ENCODE data around the gene CCL25.

CCL25 gene

DNA sequence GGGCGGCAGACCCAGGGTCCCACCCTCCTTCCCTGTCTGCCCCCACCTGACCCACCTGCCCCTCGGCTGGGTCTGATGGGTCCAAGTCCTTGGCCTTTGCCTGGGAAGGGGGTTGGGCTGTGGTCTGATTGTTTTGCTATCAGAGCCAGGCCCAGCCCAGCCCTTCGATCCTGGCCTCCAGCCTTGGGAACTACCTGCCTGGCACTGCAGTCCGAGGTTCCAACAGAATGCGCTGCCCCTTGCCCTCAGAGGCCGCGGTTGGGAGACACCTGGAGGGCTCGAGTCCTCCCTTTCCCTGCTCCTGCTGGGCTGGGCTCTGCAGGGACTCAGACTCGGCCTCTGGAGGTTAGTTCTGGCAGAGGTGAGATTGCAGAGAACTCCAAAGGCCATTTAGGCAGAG lies 1.6 kb downstream of the CCL25 start:
- no peaks in the 10 kb centered on the region for H3K4me1 ChIP-seq (ENCODE audit: control insufficient read depth, insufficient read depth, low read length)
- H3K27ac ChIP-seq (ENCODE audit: low read depth, low read length) = no peak overlapping the region
- H3K36me3 ChIP-seq (ENCODE audit: control insufficient read depth, insufficient read depth, low read length) = no peaks in the 10 kb centered on the region
- no peaks in the 10 kb centered on the region for H3K27me3 ChIP-seq (ENCODE audit: control insufficient read depth, insufficient read depth, low read length)
- H3K9ac ChIP-seq (ENCODE audit: low read length) = no peak overlapping the region
- no peak overlapping the region for H3K4me3 ChIP-seq (ENCODE audit: low read length)

- H3K4me3 ChIP-seq (ENCODE audit: low read length) = no peak overlapping the region
- no peaks in the 10 kb centered on the region for H3K36me3 ChIP-seq (ENCODE audit: control insufficient read depth, insufficient read depth, low read length)
- no peaks in the 10 kb centered on the region for H3K27me3 ChIP-seq (ENCODE audit: control insufficient read depth, insufficient read depth, low read length)
- no peak overlapping the region for H3K27ac ChIP-seq (ENCODE audit: low read depth, low read length)
- no peak overlapping the region for H3K9ac ChIP-seq (ENCODE audit: low read length)
- no peaks in the 10 kb centered on the region for H3K4me1 ChIP-seq (ENCODE audit: control insufficient read depth, insufficient read depth, low read length)
These were observed 4.0 kb downstream of the CCL25 start for GRCh38 chr19:8056533-8056932.

DNA sequence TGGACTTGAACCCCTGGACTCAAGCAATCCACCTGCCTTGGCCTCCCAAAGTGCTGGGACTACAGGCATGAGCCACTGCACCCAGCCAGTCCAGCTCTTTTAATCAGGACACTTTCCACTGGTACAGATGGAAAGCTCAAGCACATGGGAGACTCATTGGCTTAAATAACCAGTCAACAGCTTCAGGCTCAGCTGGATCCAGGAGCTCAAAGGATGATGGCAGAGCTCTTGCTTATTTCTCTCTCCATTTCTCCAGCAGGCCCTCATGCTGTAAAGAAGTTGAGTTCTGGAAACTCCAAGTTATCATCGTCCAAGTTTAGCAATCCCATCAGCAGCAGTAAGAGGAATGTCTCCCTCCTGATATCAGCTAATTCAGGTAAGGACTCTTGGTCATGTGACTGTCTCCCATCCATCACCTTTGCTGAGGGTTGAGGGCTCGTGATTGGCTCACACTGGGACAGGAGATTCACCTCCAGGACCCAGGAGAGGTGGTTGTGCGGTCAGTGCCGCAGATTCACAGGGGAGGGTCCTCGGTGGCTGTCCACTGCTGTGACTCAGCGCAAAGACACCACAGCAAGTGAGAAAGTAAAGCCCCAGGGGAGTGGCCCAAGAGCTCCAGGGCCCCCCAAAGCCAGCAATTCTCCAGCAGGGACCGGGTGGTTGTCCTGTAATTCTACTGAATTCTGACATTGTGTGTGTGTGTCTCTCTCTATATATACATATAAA lies 5.1 kb downstream of the CCL25 start:
- Histone ChIP-seq H3K27ac (ENCODE audit: low read depth, low read length) (no peak overlapping the region), H3K9ac (ENCODE audit: low read length) (no peak overlapping the region), H3K27me3 (ENCODE audit: control insufficient read depth, insufficient read depth, low read length) (no peaks in the 10 kb centered on the region), H3K4me1 (ENCODE audit: control insufficient read depth, insufficient read depth, low read length) (no peaks in the 10 kb centered on the region), H3K4me3 (ENCODE audit: low read length) (no peak overlapping the region), H3K36me3 (ENCODE audit: control insufficient read depth, insufficient read depth, low read length) (no peaks in the 10 kb centered on the region)

DNA sequence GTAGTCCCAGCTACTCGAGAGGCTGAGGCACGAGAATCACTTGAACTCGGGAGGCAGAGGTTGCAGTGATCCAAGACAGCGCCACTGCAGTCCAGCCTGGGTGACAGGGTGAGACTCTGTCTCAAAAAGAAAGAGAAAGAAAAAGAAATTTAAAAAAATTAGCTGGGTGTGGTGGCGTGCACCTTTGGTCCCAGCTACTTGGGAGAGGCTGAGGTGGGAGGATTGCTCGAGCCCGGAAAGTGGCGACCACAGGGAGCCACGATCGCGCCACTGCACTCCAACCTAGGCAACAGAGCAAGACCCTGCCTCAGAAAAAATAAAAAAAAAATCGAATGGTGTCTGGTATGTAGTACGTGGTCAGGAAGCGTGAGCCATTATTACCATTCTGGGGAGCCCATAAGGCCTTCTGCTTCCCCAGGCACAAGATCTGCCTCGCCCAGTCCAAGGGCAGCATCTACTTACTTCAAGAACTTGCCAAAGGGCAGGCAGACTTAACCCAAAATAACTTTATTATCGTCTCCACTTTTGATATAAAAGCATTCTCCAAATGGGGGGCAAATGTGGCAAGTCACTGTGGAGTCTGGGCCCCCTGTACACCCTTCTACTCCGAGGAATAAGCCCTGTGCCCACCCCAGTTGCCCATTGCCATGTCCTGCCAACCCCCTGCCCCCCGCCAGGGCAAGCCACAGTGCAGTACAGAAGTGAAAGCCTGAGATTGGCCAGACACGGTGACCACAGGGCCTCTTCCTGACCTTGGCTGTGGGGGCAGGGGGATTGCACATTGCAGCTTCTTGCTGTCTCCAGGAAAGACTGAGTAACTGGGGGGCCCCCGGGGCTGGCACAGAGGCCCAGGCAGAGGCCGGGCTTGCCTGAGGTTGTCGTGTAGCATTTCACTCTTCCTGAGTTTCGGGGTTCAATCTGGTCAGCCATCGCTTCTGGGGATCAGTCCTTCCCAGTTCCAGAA lies 12.6 kb downstream of the CCL25 start:
- no peaks in the 10 kb centered on the region for H3K4me1 ChIP-seq (ENCODE audit: control insufficient read depth, insufficient read depth, low read length)
- H3K4me3 ChIP-seq (ENCODE audit: low read length) = no peak overlapping the region
- no peak overlapping the region for H3K27ac ChIP-seq (ENCODE audit: low read depth, low read length)
- H3K36me3 ChIP-seq (ENCODE audit: control insufficient read depth, insufficient read depth, low read length) = no peaks in the 10 kb centered on the region
- no peaks in the 10 kb centered on the region for H3K27me3 ChIP-seq (ENCODE audit: control insufficient read depth, insufficient read depth, low read length)
- no peak overlapping the region for H3K9ac ChIP-seq (ENCODE audit: low read length)

- Histone ChIP-seq H3K27me3 (ENCODE audit: control insufficient read depth, insufficient read depth, low read length) (no peaks in the 10 kb centered on the region), H3K27ac (ENCODE audit: low read depth, low read length) (no peak overlapping the region), H3K4me1 (ENCODE audit: control insufficient read depth, insufficient read depth, low read length) (no peaks in the 10 kb centered on the region), H3K9ac (ENCODE audit: low read length) (no peak overlapping the region), H3K4me3 (ENCODE audit: low read length) (no peak overlapping the region), H3K36me3 (ENCODE audit: control insufficient read depth, insufficient read depth, low read length) (no peaks in the 10 kb centered on the region)
These were observed 13.3 kb downstream of the CCL25 start for GRCh38 chr19:8065875-8066261.

DNA sequence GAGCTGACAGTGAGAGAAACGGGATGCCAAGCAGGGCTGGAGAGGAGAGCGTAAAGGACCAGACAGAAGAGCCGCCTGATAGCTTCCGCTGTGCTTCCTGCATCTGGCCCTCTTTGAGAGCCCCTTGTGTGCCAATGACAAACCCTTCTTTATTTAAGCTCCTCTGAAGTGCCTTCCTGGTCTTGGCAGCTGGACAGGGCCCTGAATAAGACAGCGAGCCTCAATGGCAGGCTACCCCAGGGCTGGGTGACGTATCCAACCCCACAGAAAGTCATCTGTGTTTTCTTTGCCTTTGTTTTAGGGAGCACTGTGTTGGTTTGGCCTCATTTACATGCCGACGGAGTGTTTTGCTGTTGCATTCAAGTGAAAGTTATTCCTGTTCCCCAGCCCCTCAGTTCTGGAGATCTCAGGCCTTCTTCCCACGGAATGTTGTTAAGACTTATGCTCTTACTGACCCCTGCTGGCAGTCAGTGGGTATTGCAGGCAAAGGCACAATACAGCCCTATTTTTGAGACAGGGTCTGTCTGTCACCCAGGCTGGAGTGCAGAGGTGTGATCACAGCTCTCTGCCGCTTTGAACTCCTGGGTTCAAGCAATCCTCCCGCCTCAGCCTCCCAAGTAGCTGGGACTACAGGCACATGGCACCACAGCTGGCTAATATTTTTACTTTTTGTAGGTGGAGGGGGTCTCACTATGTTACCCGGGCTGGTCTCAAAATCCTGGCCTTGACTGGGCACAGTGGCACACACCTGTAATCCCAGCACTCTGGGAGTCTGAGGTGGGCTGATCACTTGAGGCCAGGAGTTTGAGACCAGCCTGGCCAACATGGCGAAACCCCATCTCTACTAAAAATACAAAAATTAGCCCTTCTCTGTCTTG lies 16.8 kb downstream of the CCL25 start:
- Histone ChIP-seq H3K4me3 (ENCODE audit: low read length) (no peak overlapping the region), H3K27me3 (ENCODE audit: control insufficient read depth, insufficient read depth, low read length) (no peaks in the 10 kb centered on the region), H3K9ac (ENCODE audit: low read length) (no peak overlapping the region), H3K4me1 (ENCODE audit: control insufficient read depth, insufficient read depth, low read length) (no peaks in the 10 kb centered on the region), H3K27ac (ENCODE audit: low read depth, low read length) (no peak overlapping the region), H3K36me3 (ENCODE audit: control insufficient read depth, insufficient read depth, low read length) (no peaks in the 10 kb centered on the region)

DNA sequence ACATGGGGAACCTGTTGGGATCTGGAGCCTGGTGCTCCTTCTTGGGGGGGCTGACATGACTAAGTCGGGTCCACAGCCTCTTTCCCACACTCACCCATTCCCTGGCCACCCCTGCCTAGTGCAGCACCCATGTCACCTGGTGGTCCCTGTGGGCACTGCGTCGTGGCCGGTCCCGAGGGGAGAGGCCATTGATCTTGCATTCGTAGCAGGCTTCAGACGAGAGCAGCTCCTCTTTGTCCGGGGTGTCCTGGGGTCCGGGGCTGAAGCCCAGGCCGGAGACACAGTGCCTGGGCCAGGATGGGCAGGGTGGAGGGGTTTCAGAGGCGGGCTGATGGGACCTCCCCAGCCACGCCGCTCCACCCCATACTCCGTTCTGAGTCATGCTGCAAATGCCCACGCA lies 19.4 kb downstream of the CCL25 start:
- Histone ChIP-seq H3K36me3 (ENCODE audit: control insufficient read depth, insufficient read depth, low read length) (no peaks in the 10 kb centered on the region), H3K4me1 (ENCODE audit: control insufficient read depth, insufficient read depth, low read length) (no peaks in the 10 kb centered on the region), H3K4me3 (ENCODE audit: low read length) (no peak overlapping the region)

DNA sequence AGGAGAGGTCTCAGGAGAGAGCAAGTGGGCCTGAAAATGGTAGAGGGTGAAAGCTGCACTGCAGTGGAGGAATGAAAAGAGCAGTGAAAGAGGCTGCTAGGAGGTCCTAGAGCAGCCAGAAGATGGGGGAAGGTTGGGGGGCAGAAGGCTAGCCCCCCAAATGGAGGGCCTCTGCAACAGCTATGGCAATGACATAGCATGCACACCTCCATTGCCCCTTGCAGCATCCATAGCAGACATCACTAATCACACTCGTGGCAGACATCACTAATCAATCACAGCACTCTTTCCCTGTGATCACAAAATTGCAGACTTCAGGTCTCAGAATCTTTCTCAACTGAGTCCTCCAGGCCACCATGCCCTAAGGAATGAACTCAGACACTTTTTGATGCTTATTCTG lies 21.9 kb downstream of the CCL25 start:
- no peak overlapping the region for H3K27ac ChIP-seq (ENCODE audit: low read depth, low read length)
- no peak overlapping the region for H3K4me3 ChIP-seq (ENCODE audit: low read length)
- no peaks in the 10 kb centered on the region for H3K36me3 ChIP-seq (ENCODE audit: control insufficient read depth, insufficient read depth, low read length)
- H3K9ac ChIP-seq (ENCODE audit: low read length) = no peak overlapping the region
- H3K4me1 ChIP-seq (ENCODE audit: control insufficient read depth, insufficient read depth, low read length) = no peaks in the 10 kb centered on the region
- H3K27me3 ChIP-seq (ENCODE audit: control insufficient read depth, insufficient read depth, low read length) = no peaks in the 10 kb centered on the region

More for the DNA sequence above, 19.4 kb downstream of the CCL25 start:
- H3K9ac ChIP-seq (ENCODE audit: low read length) = no peak overlapping the region
- H3K27ac ChIP-seq (ENCODE audit: low read depth, low read length) = no peak overlapping the region
- H3K27me3 ChIP-seq (ENCODE audit: control insufficient read depth, insufficient read depth, low read length) = no peaks in the 10 kb centered on the region

GRCh38 chr19:8075158-8076074 lies 22.9 kb downstream of the CCL25 start:
- no peaks in the 10 kb centered on the region for H3K27me3 ChIP-seq (ENCODE audit: control insufficient read depth, insufficient read depth, low read length)
- no peak overlapping the region for H3K9ac ChIP-seq (ENCODE audit: low read length)
- H3K27ac ChIP-seq (ENCODE audit: low read depth, low read length) = no peak overlapping the region
- no peaks in the 10 kb centered on the region for H3K4me1 ChIP-seq (ENCODE audit: control insufficient read depth, insufficient read depth, low read length)
- H3K4me3 ChIP-seq (ENCODE audit: low read length) = no peak overlapping the region
- H3K36me3 ChIP-seq (ENCODE audit: control insufficient read depth, insufficient read depth, low read length) = no peaks in the 10 kb centered on the region

GRCh38 chr19:8079988-8080387 lies 27.4 kb downstream of the CCL25 start:
- H3K9ac ChIP-seq (ENCODE audit: low read length) = no peak overlapping the region
- no peak overlapping the region for H3K27ac ChIP-seq (ENCODE audit: low read depth, low read length)
- no peaks in the 10 kb centered on the region for H3K4me1 ChIP-seq (ENCODE audit: control insufficient read depth, insufficient read depth, low read length)
- no peaks in the 10 kb centered on the region for H3K36me3 ChIP-seq (ENCODE audit: control insufficient read depth, insufficient read depth, low read length)
- no peaks in the 10 kb centered on the region for H3K27me3 ChIP-seq (ENCODE audit: control insufficient read depth, insufficient read depth, low read length)
- no peak overlapping the region for H3K4me3 ChIP-seq (ENCODE audit: low read length)

DNA sequence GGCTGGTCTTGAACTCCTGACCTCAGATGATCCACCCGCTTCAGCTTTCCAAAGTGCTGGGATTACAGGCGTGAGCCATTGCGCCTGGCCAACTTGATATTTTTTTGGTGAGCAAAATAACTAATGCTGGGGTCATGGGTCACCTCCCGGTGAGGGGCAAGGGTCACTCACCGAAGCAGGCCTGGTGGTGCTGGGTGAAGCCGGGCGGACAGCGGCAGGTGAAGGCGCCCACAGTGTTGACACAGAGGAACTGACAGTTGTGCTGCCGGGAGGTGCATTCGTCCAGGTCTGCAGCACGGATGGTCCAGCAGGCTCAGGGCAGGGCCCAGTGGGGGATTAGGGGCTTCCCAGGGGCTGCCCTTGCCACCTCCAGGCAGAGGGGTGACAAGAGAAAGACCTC lies 28.3 kb downstream of the CCL25 start:
- H3K4me3 ChIP-seq (ENCODE audit: low read length) = no peak overlapping the region
- H3K4me1 ChIP-seq (ENCODE audit: control insufficient read depth, insufficient read depth, low read length) = no peaks in the 10 kb centered on the region
- H3K27ac ChIP-seq (ENCODE audit: low read depth, low read length) = no peak overlapping the region
- H3K9ac ChIP-seq (ENCODE audit: low read length) = no peak overlapping the region
- H3K36me3 ChIP-seq (ENCODE audit: control insufficient read depth, insufficient read depth, low read length) = no peaks in the 10 kb centered on the region
- H3K27me3 ChIP-seq (ENCODE audit: control insufficient read depth, insufficient read depth, low read length) = no peaks in the 10 kb centered on the region

All from rectal smooth muscle tissue (tissue), 1 donor.